Retinal pigment epithelial cell (primary cell): ENCODE data around the gene MAP3K1.

ENCODE experiments used
- DNase-seq: peaks from one replicate; pipeline ENCODE4 v3.0.0-alpha.2; 2010; ENCODE audit warnings: low read depth
- H3K4me3 ChIP-seq: 2 replicates; pipeline ENCODE4 v1.5.1; 2011; ENCODE audit warnings: mild to moderate bottlenecking, low read length, control low read depth, moderate library complexity
- CTCF ChIP-seq: conservative IDR thresholded peaks from 2 replicates; pipeline ENCODE4 v1.5.1; 2011; ENCODE audit warnings: low read depth, low read length, control low read depth, inconsistent platforms

The MAP3K1 gene

GRCh38 chr5:56803894-56804293 lies 11.5 kb upstream of the MAP3K1 start:
- TF ChIP-seq CTCF = no peak
- no peak overlapping the region for H3K4me3 ChIP-seq
- DNase-seq = no peak

GRCh38 chr5:56807679-56808078 lies 7.7 kb upstream of the MAP3K1 start:
- H3K4me3 ChIP-seq = no peak overlapping the region
- DNase-seq = no peak
- no peak for TF ChIP-seq CTCF

- no peak overlapping the region for H3K4me3 ChIP-seq
- TF ChIP-seq CTCF = no peak
- DNase-seq = no peak
Measured at GRCh38 chr5:56808211-56808610, 7.1 kb upstream of the MAP3K1 start.

GRCh38 chr5:56810826-56811225 lies 4.5 kb upstream of the MAP3K1 start:
- no peak for TF ChIP-seq CTCF
- no peak overlapping the region for H3K4me3 ChIP-seq
- DNase-seq = no peak

- DNase-seq = no peak
- TF ChIP-seq CTCF = no peak
- H3K4me3 ChIP-seq = no peak overlapping the region
Measured at GRCh38 chr5:56812110-56812509, 3.2 kb upstream of the MAP3K1 start.

GRCh38 chr5:56813302-56813701 lies 2.0 kb upstream of the MAP3K1 start:
- no peak overlapping the region for H3K4me3 ChIP-seq
- no peak for DNase-seq
- TF ChIP-seq CTCF = no peak

GRCh38 chr5:56814361-56814962 lies 887 bp upstream of the MAP3K1 start:
- TF ChIP-seq CTCF = no peak
- H3K4me3 ChIP-seq = peak overlapping the region; percentile 64
- DNase-seq = no peak
